AG08395 (cell line): ENCODE measurements around the gene TMEM234.

Experiments
- DNase-seq: peaks from one replicate; pipeline ENCODE4 v3.0.0; 2012; ENCODE audit warnings: mixed read lengths, low spot score

TMEM234 gene

GRCh38 chr1:32239790-32240139, 17.6 kb upstream of the TMEM234 start:
- no peak for DNase-seq

GRCh38 chr1:32239337-32239736, 17.2 kb upstream of the TMEM234 start:
- no peak for DNase-seq

- DNase-seq: no peak
Observed at GRCh38 chr1:32234792-32235191, 12.6 kb upstream of the TMEM234 start.

GRCh38 chr1:32232558-32233304, 10.6 kb upstream of the TMEM234 start:
- no peak for DNase-seq

- DNase-seq: no peak
Observed at GRCh38 chr1:32231843-32232432, 9.8 kb upstream of the TMEM234 start.

GRCh38 chr1:32228771-32229170, 6.6 kb upstream of the TMEM234 start:
- DNase-seq: no peak

- no peak for DNase-seq
Observed at GRCh38 chr1:32224285-32224684, 2.1 kb upstream of the TMEM234 start.

- no peak for DNase-seq
Observed at GRCh38 chr1:32223683-32224082, 1.5 kb upstream of the TMEM234 start.

- DNase-seq: no peak
Observed at GRCh38 chr1:32221581-32221979, 573 bp downstream of the TMEM234 start.

- DNase-seq: no peak
Observed at GRCh38 chr1:32220746-32221580, 1.2 kb downstream of the TMEM234 start.

GRCh38 chr1:32219022-32219421, 3.1 kb downstream of the TMEM234 start:
- DNase-seq: peak; percentile 58

- DNase-seq: no peak
Observed at GRCh38 chr1:32216566-32216965, 5.6 kb downstream of the TMEM234 start.

- DNase-seq: peak; percentile 81
Observed at GRCh38 chr1:32215629-32216480, 6.3 kb downstream of the TMEM234 start.

- no peak for DNase-seq
Observed at GRCh38 chr1:32208891-32209328, 13.2 kb downstream of the TMEM234 start, which contains the start of gene DCDC2B. Gene DCDC2B, plus strand, starts transcription at chr1:32209089. Its CDS starts 5 bp downstream, at chr1:32209094.

- DNase-seq: no peak
Observed at GRCh38 chr1:32208469-32208868, 13.7 kb downstream of the TMEM234 start.

GRCh38 chr1:32205401-32206370, 16.5 kb downstream of the TMEM234 start, which contains the start of gene IQCC:
Gene IQCC, plus strand, starts transcription at chr1:32205671. Its CDS starts 11 bp downstream, at chr1:32205682.
- peak; percentile 96 for DNase-seq

- no peak for DNase-seq
Observed at GRCh38 chr1:32204943-32205361, 17.2 kb downstream of the TMEM234 start.

- DNase-seq: peak; percentile 55
Observed at GRCh38 chr1:32201011-32201855, 20.9 kb downstream of the TMEM234 start.

- peak; percentile 76 for DNase-seq
Observed at GRCh38 chr1:32200226-32201010, 21.7 kb downstream of the TMEM234 start, which contains the start of gene CCDC28B. Gene CCDC28B, plus strand, starts transcription at chr1:32200595. Its CDS starts 1,341 bp downstream, at chr1:32201936.
